Osteoblast (primary cell): Measurements from ENCODE around the gene CACNA2D3. TPM values are rescaled to one million over a fixed set of nuclear protein-coding genes. Genes with fewer than 3 reads are reported as not detected.

Experiments
- DNase-seq: peaks from one replicate; pipeline ENCODE4 v3.0.0; 2011; ENCODE audit warnings: low spot score, mixed read lengths; ENCODE audit not compliant: insufficient read length; ENCODE audit errors: missing footprints
- H2AFZ ChIP-seq: 2 replicates; pipeline ENCODE4 v1.6.0; 2011; ENCODE audit warnings: mild to moderate bottlenecking, low read length
- H3K27ac ChIP-seq: 2 replicates; pipeline ENCODE4 v1.5.1; 2011; ENCODE audit warnings: mild to moderate bottlenecking, low read depth, low read length, moderate library complexity
- H3K27me3 ChIP-seq: 2 replicates; pipeline ENCODE4 v1.6.0; 2012; ENCODE audit warnings: mild to moderate bottlenecking, control low read depth, inconsistent platforms, low read length, moderate library complexity; ENCODE audit not compliant: insufficient read depth
- H3K36me3 ChIP-seq: 2 replicates; pipeline ENCODE4 v1.5.1; 2011; ENCODE audit warnings: mild to moderate bottlenecking, low read length, control low read depth, moderate library complexity; ENCODE audit not compliant: insufficient read depth
- H3K4me1 ChIP-seq: 2 replicates; pipeline ENCODE4 v1.5.1; 2011; ENCODE audit warnings: mild to moderate bottlenecking, low read length, control low read depth, moderate library complexity; ENCODE audit not compliant: insufficient read depth
- H3K4me2 ChIP-seq: 2 replicates; pipeline ENCODE4 v1.6.0; 2011; ENCODE audit warnings: mild to moderate bottlenecking, low read length; ENCODE audit not compliant: insufficient read depth
- H3K4me3 ChIP-seq: fragments of 200-600 bp; sonication (generic); 3 replicates; pipeline ENCODE4 v1.5.1; 2012; ENCODE audit warnings: mild to moderate bottlenecking, low read length, inconsistent platforms; ENCODE audit not compliant: insufficient read depth
- H3K79me2 ChIP-seq: 2 replicates; pipeline ENCODE4 v1.6.0; 2012; ENCODE audit warnings: mild to moderate bottlenecking, low read length, control low read depth, inconsistent platforms; ENCODE audit not compliant: insufficient read depth
- H3K9me3 ChIP-seq: 2 replicates; pipeline ENCODE4 v1.5.1; 2011; ENCODE audit warnings: low read depth, low read length, control low read depth
- H4K20me1 ChIP-seq: 2 replicates; pipeline ENCODE4 v1.6.0; 2012; ENCODE audit warnings: mild to moderate bottlenecking, low read length, control low read depth; ENCODE audit not compliant: insufficient read depth
- total RNA-seq: library from RNA; depleted of rRNA; stranded (reverse); fragments of >200 nt; gene quantifications from 2 replicates; pipeline ENCODE4 v1.2.3, GENCODE V29; 2012
- TF ChIP-seq, protein P1 (sequence below): IDR thresholded peaks from 2 replicates; pipeline ENCODE4 v1.5.1; 2011; ENCODE audit warnings: mild to moderate bottlenecking, low read depth, low read length, moderate library complexity; ENCODE audit errors: extremely low read depth

CACNA2D3 gene
- total RNA-seq, 1 donor = 0.36 TPM

DNA sequence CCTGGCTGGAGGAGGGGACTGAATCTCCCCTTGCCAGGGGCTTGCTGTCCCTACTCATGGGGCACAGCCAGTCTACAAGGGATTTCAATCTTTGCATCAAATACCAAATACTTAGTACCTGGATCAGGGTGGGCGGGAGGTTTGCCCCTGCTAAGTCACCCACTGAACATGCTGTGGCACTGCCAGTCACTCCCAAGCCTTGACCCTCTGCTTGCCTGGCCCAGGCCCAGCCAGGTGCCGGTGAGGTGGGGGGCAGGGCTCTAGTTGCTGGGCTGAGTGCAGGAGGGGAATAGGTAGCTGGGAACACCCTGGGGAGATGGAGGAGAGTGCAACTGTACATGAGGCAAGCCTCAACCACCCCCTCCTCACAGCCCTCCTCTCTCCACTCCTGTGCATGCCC, 941.8 kb downstream of the CACNA2D3 start:
- Histone ChIP-seq H2AFZ (no peak overlapping the region), H3K4me2 (no peak overlapping the region), H3K36me3 (no peaks in the 10 kb centered on the region), H3K79me2 (no peaks in the 10 kb centered on the region), H3K27ac (no peak overlapping the region), H3K4me3 (no peak overlapping the region), H4K20me1 (no peaks in the 10 kb centered on the region), H3K4me1 (peaks cover 4% of the 10 kb centered on the region), H3K27me3 (no peaks in the 10 kb centered on the region), H3K9me3 (no peaks in the 10 kb centered on the region)
- DNase-seq = no peak
- TF ChIP-seq, protein P1, sequence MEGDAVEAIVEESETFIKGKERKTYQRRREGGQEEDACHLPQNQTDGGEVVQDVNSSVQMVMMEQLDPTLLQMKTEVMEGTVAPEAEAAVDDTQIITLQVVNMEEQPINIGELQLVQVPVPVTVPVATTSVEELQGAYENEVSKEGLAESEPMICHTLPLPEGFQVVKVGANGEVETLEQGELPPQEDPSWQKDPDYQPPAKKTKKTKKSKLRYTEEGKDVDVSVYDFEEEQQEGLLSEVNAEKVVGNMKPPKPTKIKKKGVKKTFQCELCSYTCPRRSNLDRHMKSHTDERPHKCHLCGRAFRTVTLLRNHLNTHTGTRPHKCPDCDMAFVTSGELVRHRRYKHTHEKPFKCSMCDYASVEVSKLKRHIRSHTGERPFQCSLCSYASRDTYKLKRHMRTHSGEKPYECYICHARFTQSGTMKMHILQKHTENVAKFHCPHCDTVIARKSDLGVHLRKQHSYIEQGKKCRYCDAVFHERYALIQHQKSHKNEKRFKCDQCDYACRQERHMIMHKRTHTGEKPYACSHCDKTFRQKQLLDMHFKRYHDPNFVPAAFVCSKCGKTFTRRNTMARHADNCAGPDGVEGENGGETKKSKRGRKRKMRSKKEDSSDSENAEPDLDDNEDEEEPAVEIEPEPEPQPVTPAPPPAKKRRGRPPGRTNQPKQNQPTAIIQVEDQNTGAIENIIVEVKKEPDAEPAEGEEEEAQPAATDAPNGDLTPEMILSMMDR = no peak

DNA sequence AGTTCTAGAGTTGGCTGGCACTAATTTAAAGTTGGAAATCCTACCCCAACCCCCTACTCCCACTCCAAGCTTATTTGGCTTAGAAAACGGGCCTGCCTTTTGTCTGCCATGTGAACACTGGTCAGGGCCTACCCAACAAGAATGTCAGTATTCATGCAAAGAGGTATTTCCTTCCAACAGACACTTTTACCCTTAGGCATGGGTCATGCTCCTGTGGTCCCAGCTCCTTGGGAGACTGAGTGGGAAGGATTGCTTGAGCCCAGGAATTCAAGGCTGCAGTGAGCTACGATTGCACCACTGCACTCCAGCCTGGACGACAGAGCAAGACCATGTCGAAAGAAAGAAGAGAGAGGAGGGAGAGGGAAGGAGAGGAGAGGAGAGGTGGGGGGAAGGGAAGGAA, 943.0 kb downstream of the CACNA2D3 start:
- H3K27me3 ChIP-seq = no peaks in the 10 kb centered on the region
- DNase-seq = no peak

DNA sequence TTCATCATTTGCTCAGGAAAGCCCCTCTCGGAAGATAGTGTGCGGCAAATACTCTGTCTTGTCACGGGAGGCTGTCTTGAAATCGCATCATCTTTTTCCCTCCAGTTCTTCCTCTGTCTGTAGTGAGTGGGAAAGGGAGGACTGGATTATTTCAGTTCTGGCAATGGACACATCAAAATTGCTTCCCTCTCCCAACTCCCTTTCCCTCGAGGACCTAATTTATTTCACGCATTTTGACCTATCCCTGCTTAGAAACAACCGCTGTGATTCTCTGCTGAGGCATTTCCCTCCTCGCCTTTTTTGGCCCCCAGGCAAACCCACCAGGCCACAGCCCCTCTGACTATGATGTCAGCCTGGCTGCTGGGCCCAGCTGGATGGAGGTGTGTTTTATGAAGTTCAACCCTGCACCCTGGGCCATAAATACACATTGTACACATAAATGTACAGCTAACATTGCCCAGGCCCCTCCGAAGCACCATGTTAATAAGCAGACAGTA, 944.2 kb downstream of the CACNA2D3 start:
- no peaks in the 10 kb centered on the region for H3K4me1 ChIP-seq
- no peaks in the 10 kb centered on the region for H4K20me1 ChIP-seq
- H3K4me2 ChIP-seq = no peak overlapping the region
- H3K36me3 ChIP-seq = no peaks in the 10 kb centered on the region
- DNase-seq = no peak
- H3K4me3 ChIP-seq = no peak overlapping the region
- H3K9me3 ChIP-seq = no peaks in the 10 kb centered on the region
- no peaks in the 10 kb centered on the region for H3K79me2 ChIP-seq
- H3K27me3 ChIP-seq = no peaks in the 10 kb centered on the region
- H3K27ac ChIP-seq = no peak overlapping the region
- TF ChIP-seq, protein P1 = no peak
- H2AFZ ChIP-seq = no peak overlapping the region

More for the DNA sequence above, 943.0 kb downstream of the CACNA2D3 start:
- Histone ChIP-seq H3K36me3 (no peaks in the 10 kb centered on the region), H3K4me3 (no peak overlapping the region), H3K4me2 (no peak overlapping the region), H3K79me2 (no peaks in the 10 kb centered on the region), H3K9me3 (no peaks in the 10 kb centered on the region), H3K4me1 (no peaks in the 10 kb centered on the region), H4K20me1 (no peaks in the 10 kb centered on the region), H3K27ac (no peak overlapping the region), H2AFZ (no peak overlapping the region)
- TF ChIP-seq, protein P1 = no peak

DNA sequence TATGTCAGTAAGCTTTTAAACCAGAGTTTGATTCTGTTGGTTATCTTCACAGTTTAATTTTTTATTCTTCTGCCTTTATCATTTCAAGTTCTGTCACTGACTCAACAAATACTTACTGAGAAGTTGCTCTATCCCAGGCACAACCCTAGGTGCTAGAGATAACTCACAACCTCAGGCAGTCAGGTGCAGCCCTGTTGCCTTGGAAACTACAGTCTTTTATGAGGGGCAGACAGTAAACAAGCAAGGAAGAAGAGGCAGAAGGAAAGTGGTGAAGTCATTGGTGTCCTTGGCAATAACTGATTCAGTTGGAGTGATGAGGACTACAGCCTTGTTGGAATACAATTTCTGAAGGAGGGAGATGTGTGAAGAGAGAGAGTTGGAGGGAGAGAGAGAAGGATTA, 947.6 kb downstream of the CACNA2D3 start:
- DNase-seq = no peak
- Histone ChIP-seq H2AFZ (no peak overlapping the region), H3K36me3 (no peaks in the 10 kb centered on the region), H3K9me3 (no peaks in the 10 kb centered on the region), H3K4me2 (no peak overlapping the region), H3K4me1 (no peaks in the 10 kb centered on the region), H3K4me3 (no peak overlapping the region), H3K27me3 (no peaks in the 10 kb centered on the region), H3K27ac (no peak overlapping the region), H4K20me1 (no peaks in the 10 kb centered on the region), H3K79me2 (no peaks in the 10 kb centered on the region)
- TF ChIP-seq, protein P1 = no peak
